Limb (tissue), 2 donors: Measurements from ENCODE around the gene GLRX3.

Experiments used
- DNase-seq, 2 donors: peaks; one replicate each; pipeline ENCODE4 v3.0.0-alpha.2; 2016; ENCODE audit errors: extremely low spot score in 2 of 2

Gene GLRX3

GRCh38 chr10:130206216-130206737 is 70.1 kb downstream of the GLRX3 start:
- DNase-seq: no peak

GRCh38 chr10:130207205-130207604 is 71.0 kb downstream of the GLRX3 start:
- no peak for DNase-seq

- no peak for DNase-seq
Measured at GRCh38 chr10:130208807-130209206, 72.6 kb downstream of the GLRX3 start.

GRCh38 chr10:130212746-130213145 is 76.6 kb downstream of the GLRX3 start:
- DNase-seq: no peak

- DNase-seq: no peak
Measured at GRCh38 chr10:130213286-130214080, 77.3 kb downstream of the GLRX3 start.

GRCh38 chr10:130214431-130214830 is 78.2 kb downstream of the GLRX3 start:
- DNase-seq: no peak

GRCh38 chr10:130215151-130215930 is 79.2 kb downstream of the GLRX3 start:
- DNase-seq: peak in 1 of 2 donors; percentile 10

GRCh38 chr10:130215931-130216231 is 79.7 kb downstream of the GLRX3 start:
- DNase-seq: peak in 1 of 2 donors; percentile 7

- peak in 1 of 2 donors; percentile 17 for DNase-seq
Measured at GRCh38 chr10:130218181-130218641, 82.0 kb downstream of the GLRX3 start.

- peak in 1 of 2 donors; percentile 23 for DNase-seq
Measured at GRCh38 chr10:130218936-130219335, 82.7 kb downstream of the GLRX3 start.

- peak in 1 of 2 donors; percentile 11 for DNase-seq
Measured at GRCh38 chr10:130220251-130221185, 84.3 kb downstream of the GLRX3 start.

- peak in 1 of 2 donors; percentile 14 for DNase-seq
Measured at GRCh38 chr10:130221456-130222375, 85.5 kb downstream of the GLRX3 start.

GRCh38 chr10:130222381-130222780 is 86.2 kb downstream of the GLRX3 start:
- DNase-seq: peak in 1 of 2 donors; percentile 9

GRCh38 chr10:130224228-130224627 is 88.0 kb downstream of the GLRX3 start:
- DNase-seq: no peak

- DNase-seq: no peak
Measured at GRCh38 chr10:130226012-130226411, 89.8 kb downstream of the GLRX3 start.

- no peak for DNase-seq
Measured at GRCh38 chr10:130227883-130228282, 91.7 kb downstream of the GLRX3 start.
